B cell (primary cell): ENCODE data around the gene EFCAB10. TPM values are rescaled to one million over a fixed set of nuclear protein-coding genes. Genes with fewer than 3 reads are reported as not detected.

Experiments
- ATAC-seq: fragments of 200-7000 bp; cut with Tn5 transposase; one replicate; pipeline ENCODE4 v1.10.0; 2021; ENCODE audit warnings: low read depth, mild to moderate bottlenecking, moderate number of reproducible peaks, moderate library complexity
- CTCF ChIA-PET: fragments of 350-600 bp; sonication (Branson Sonifier 250); formaldehyde crosslinking; loops from one replicate; lab custom pipeline; 2021; ENCODE audit warnings: antibody characterized with exemption, inconsistent platforms; lab: Charles Lee
- POLR2A ChIA-PET: fragments of 350-600 bp; sonication (Branson Sonifier 250); formaldehyde crosslinking; loops from one replicate; lab custom pipeline; 2021; ENCODE audit warnings: antibody characterized with exemption; lab: Charles Lee
- DNase-seq: peaks from one replicate; pipeline ENCODE4 v3.0.0; 2013
- H2AFZ ChIP-seq: 2 replicates; pipeline ENCODE4 v1.6.1; 2012; ENCODE audit warnings: mild to moderate bottlenecking, low read depth, low read length; ENCODE audit not compliant: insufficient read depth, poor library complexity, severe bottlenecking
- H3K27ac ChIP-seq, 2 donors: 1 replicate in 1 of 2; 2 replicates in 1 of 2; pipeline ENCODE4 v1.5.1; 2012 to 2013; ENCODE audit warnings: low read length in 2 of 2, mild to moderate bottlenecking in 2 of 2, moderate library complexity in 1 of 2
- H3K27me3 ChIP-seq, 4 experiments: fragments of 200-600 bp in 1 of 4; sonication (generic) in 1 of 4; replicated peaks in 1 of 4; 1 replicate in 2 of 4; 2 replicates in 2 of 4; pipeline versions ENCODE4 v1.6.1 to v1.7.0; 2013 to 2016; ENCODE audit warnings: low read length in 3 of 4, mild to moderate bottlenecking in 2 of 4, mixed read lengths in 1 of 4, moderate library complexity in 1 of 4; ENCODE audit not compliant: insufficient read depth in 4 of 4, control insufficient read depth in 3 of 4; ENCODE audit errors: control extremely low read depth in 1 of 4
- H3K36me3 ChIP-seq, 2 experiments: replicated peaks in 1 of 2; 1 replicate in 1 of 2; 2 replicates in 1 of 2; pipeline versions ENCODE4 v1.6.1 to v1.7.1; 2013; ENCODE audit warnings: low read length in 1 of 2; ENCODE audit not compliant: insufficient read depth in 2 of 2, control insufficient read depth in 1 of 2; ENCODE audit errors: control extremely low read depth in 1 of 2, extremely low read depth in 1 of 2
- H3K4me1 ChIP-seq, 2 donors: fragments of 200-600 bp in 1 of 2; sonication (generic) in 1 of 2; 1 replicate in 1 of 2; 2 replicates in 1 of 2; pipeline versions ENCODE4 v1.5.1 to v1.6.1; 2013 to 2017; ENCODE audit warnings: low read length in 2 of 2; ENCODE audit not compliant: control insufficient read depth in 2 of 2, insufficient read depth in 2 of 2
- H3K4me2 ChIP-seq: replicated peaks from 2 replicates; pipeline ENCODE3; 2012; ENCODE audit warnings: mild to moderate bottlenecking, low read depth, low read length; ENCODE audit not compliant: poor library complexity, severe bottlenecking
- H3K4me3 ChIP-seq, 5 experiments: fragments of 200-600 bp in 1 of 5; sonication (generic) in 1 of 5; 1 replicate in 3 of 5; 2 replicates in 2 of 5; pipeline versions ENCODE4 v1.5.1 to v1.7.0; 2011 to 2016; ENCODE audit warnings: low read length in 4 of 5, mild to moderate bottlenecking in 4 of 5, low read depth in 2 of 5, control low read depth in 1 of 5, moderate library complexity in 1 of 5; ENCODE audit not compliant: insufficient read depth in 1 of 5; ENCODE audit errors: control extremely low read depth in 1 of 5, extremely low read depth in 1 of 5
- H3K79me2 ChIP-seq: fragments of 200-600 bp; sonication (generic); one replicate; pipeline ENCODE4 v1.6.0; 2016; ENCODE audit warnings: low read length; ENCODE audit not compliant: control insufficient read depth, insufficient read depth
- H3K9ac ChIP-seq: fragments of 200-600 bp; sonication (generic); 2 replicates; pipeline ENCODE4 v1.6.1; 2017; ENCODE audit warnings: mild to moderate bottlenecking, low read length, moderate library complexity
- H3K9me3 ChIP-seq, 3 donors: one replicate each; pipeline versions ENCODE4 v1.6.1 to v1.7.1; 2013; ENCODE audit warnings: low read length in 2 of 3; ENCODE audit not compliant: control insufficient read depth in 2 of 3, insufficient read depth in 1 of 3; ENCODE audit errors: control extremely low read depth in 1 of 3
- H4K20me1 ChIP-seq: 2 replicates; pipeline ENCODE4 v1.6.0; 2012; ENCODE audit warnings: mild to moderate bottlenecking, low read length; ENCODE audit not compliant: insufficient read depth, control insufficient read depth, poor library complexity, severe bottlenecking
- H3K27ac Mint-ChIP-seq: one replicate; pipeline ENCODE4 v1.8.0; 2021; ENCODE audit warnings: mixed read lengths
- H3K27me3 Mint-ChIP-seq: one replicate; pipeline ENCODE4 v1.8.0; 2021; ENCODE audit warnings: mixed read lengths
- H3K4me1 Mint-ChIP-seq: one replicate; pipeline ENCODE4 v1.8.0; 2021; ENCODE audit warnings: mixed read lengths
- H3K4me3 Mint-ChIP-seq: one replicate; pipeline ENCODE4 v1.8.0; 2021; ENCODE audit warnings: mixed read lengths
- H3K9me3 Mint-ChIP-seq: one replicate; pipeline ENCODE4 v1.8.0; 2022; ENCODE audit warnings: mixed read lengths; ENCODE audit not compliant: insufficient read depth
- CTCF ChIP-seq: fragments of 200-600 bp; IDR thresholded peaks from one replicate; pipeline ENCODE4 v1.8.0; 2022; ENCODE audit warnings: antibody characterized with exemption, mild to moderate bottlenecking
- EZH2 ChIP-seq: IDR thresholded peaks from 2 replicates; pipeline ENCODE4 v1.6.1; 2012; ENCODE audit warnings: borderline replicate concordance, low read depth, mild to moderate bottlenecking, moderate library complexity, low read length; ENCODE audit not compliant: insufficient read depth, poor library complexity, severe bottlenecking
- WGBS: methylation state at CpG from one replicate; pipeline ENCODE4 v1.1.5; 2013; ENCODE audit warnings: missing lambda C conversion rate; ENCODE audit not compliant: insufficient coverage; 5-methylcytosine and 5-hydroxymethylcytosine counted together
- intact Hi-C: fragments of 100-400 bp; cut with micrococcal nuclease; formaldehyde crosslinking; loops from one replicate; pipeline ENCODE4 v1.10.0; 2022
- polyA plus RNA-seq: library from polyadenylated mRNA; depleted of rRNA; stranded (reverse); fragments of >200 nt; gene quantifications from 2 replicates; pipeline ENCODE4 v1.2.3, GENCODE V29; 2012
- total RNA-seq, 2 donors: library from RNA; stranded (reverse); fragments of 120-200 nt in 1 of 2; gene quantifications; 1 replicate in 1 of 2; 2 replicates in 1 of 2; pipeline versions ENCODE4 v1.2.3 to v1.2.4, GENCODE V29; 2013 to 2022

EFCAB10 gene
- total and polyA plus RNA-seq, 2 donors (not counting 1 experiment from before 2014, with no cell fraction given) = not detected

- H3K4me1 ChIP-seq = peaks cover 9 to 16% of the 10 kb centered on the region in 2 donors
- no peak overlapping the region for H3K4me2 ChIP-seq
- no peak overlapping the region for H3K4me3 ChIP-seq
- no peak overlapping the region for H3K9ac ChIP-seq
- ChIA-PET POLR2A (no interaction called here), CTCF (interaction anchor here (1.0 kb wide), 1 partner anchor 708 kb away, joined by 3 read pairs; no protein-coding TSS in a partner anchor)
- TF ChIP-seq EZH2 (no peak), CTCF (no peak)
- no peaks in the 10 kb centered on the region for H3K27me3 ChIP-seq
- H2AFZ ChIP-seq = no peak overlapping the region
- H4K20me1 ChIP-seq = no peaks in the 10 kb centered on the region
- no peaks in the 10 kb centered on the region for H3K9me3 ChIP-seq
- H3K79me2 ChIP-seq = no peaks in the 10 kb centered on the region
- H3K4me3 Mint-ChIP-seq = no peak overlapping the region
- no peak overlapping the region for H3K27ac Mint-ChIP-seq
- H3K27ac ChIP-seq = no peak overlapping the region
- DNase-seq = no peak
- intact Hi-C loops = no loop called here
- no peaks in the 10 kb centered on the region for H3K9me3 Mint-ChIP-seq
- H3K4me1 Mint-ChIP-seq = peaks cover 28% of the 10 kb centered on the region
- no peak for ATAC-seq
- 100% methylated on average over 1 of the region's 2 CpGs for WGBS
- no peaks in the 10 kb centered on the region for H3K27me3 Mint-ChIP-seq
- no peaks in the 10 kb centered on the region for H3K36me3 ChIP-seq
These were observed 10.2 kb upstream of the EFCAB10 start for GRCh38 chr7:105591522-105591921.

- Mint-ChIP-seq H3K27me3 (no peaks in the 10 kb centered on the region), H3K4me1 (peaks cover 30% of the 10 kb centered on the region), H3K9me3 (no peaks in the 10 kb centered on the region), H3K4me3 (no peak overlapping the region), H3K27ac (no peak overlapping the region)
- H3K79me2 ChIP-seq = no peaks in the 10 kb centered on the region
- DNase-seq (no peak), ATAC-seq (no peak)
- no peak overlapping the region for H3K4me3 ChIP-seq
- peaks cover 9 to 16% of the 10 kb centered on the region in 2 donors for H3K4me1 ChIP-seq
- H3K27me3 ChIP-seq = no peaks in the 10 kb centered on the region
- H3K9ac ChIP-seq = no peak overlapping the region
- H3K36me3 ChIP-seq = no peaks in the 10 kb centered on the region
- ChIA-PET POLR2A (no interaction called here), CTCF (interaction anchor here (0.8 kb wide), 1 partner anchor 53 kb away, joined by 3 read pairs; no protein-coding TSS in a partner anchor)
- WGBS = 100% methylated on average over 4 of the region's 5 CpGs
- TF ChIP-seq CTCF (no peak), EZH2 (no peak)
- intact Hi-C loops = no loop called here
- no peaks in the 10 kb centered on the region for H4K20me1 ChIP-seq
- H3K4me2 ChIP-seq = no peak overlapping the region
- H3K9me3 ChIP-seq = no peaks in the 10 kb centered on the region
- H3K27ac ChIP-seq = no peak overlapping the region
- H2AFZ ChIP-seq = no peak overlapping the region
These were observed 9.5 kb upstream of the EFCAB10 start for GRCh38 chr7:105590793-105591192.
